Measurements from ENCODE around the gene PER2. TPM values are rescaled to one million over a fixed set of nuclear protein-coding genes. Genes with fewer than 3 reads are reported as not detected.

Gene PER2
- total RNA-seq, 2 experiments from 2014 or later: 33.8 to 38.2 TPM

DNA sequence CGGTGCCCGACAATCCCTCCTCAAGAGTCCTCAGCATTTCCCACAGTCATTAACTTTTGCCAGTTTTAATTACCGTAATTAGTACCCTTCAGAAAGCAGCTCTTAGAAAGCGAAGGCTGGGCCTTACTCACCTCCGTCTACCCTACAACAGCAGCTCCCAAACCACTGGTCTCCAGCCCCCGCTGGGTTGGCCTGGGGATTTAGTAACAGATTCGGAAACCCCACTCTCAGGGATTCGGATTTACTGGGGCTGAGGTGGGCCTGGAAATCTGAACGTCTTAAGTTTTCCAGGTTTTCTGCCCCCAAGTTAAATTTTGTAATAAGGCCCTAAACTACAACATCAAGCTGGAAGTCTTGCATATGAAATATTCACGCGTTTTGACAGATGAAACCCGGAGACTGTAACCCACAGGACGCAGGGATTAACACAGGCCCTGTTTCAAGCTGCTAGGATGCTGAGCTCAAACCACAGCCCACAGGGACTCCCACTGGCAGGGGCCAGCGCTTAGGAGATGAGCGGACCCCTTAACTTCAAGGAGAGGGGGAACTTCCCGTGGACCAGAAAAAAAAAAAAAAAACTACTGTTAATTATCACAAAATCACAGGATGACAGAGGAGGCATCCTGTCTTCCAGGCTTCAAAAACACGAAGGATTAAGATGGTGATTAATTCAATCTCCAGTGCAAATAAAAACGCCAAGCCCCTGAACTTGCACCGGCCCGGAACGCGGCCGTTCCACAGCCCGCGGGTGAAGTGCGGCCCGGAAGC is 85.9 kb downstream of the PER2 start:
- Mint-ChIP-seq H3K36me3 (ENCODE audit: low read depth) (peaks cover 16% of the 10 kb centered on the region), H3K4me1 (ENCODE audit: low read depth) (peaks cover 48% of the 10 kb centered on the region), H3K9me3 (no peaks in the 10 kb centered on the region), H3K27me3 (no peaks in the 10 kb centered on the region), H3K4me3 (peak overlapping the region; percentile 95), H3K27ac (peak overlapping the region; percentile 91)
- CTCF ChIA-PET: interaction anchor here (0.7 to 1.5 kb wide), 4 partner anchors 12 to 398 kb away, joined by 3 to 4 read pairs (median 3); no protein-coding TSS in a partner anchor
- no peak for ATAC-seq (ENCODE audit: poor library complexity)
- Histone ChIP-seq H3K27me3 (ENCODE audit: control insufficient read depth in 1 of 2, insufficient read depth in 2 of 2, low read length in 2 of 2) (no peaks in the 10 kb centered on the region), H3K4me3 (ENCODE audit: low read length) (peak overlapping the region; percentile 70), H3K27ac (ENCODE audit: low read depth in 1 of 2, low read length in 2 of 2) (peak overlapping the region; percentile 12 to 42), H3K4me1 (ENCODE audit: insufficient read depth, low read length) (peaks cover 40% of the 10 kb centered on the region), H3K9me3 (ENCODE audit: control insufficient read depth in 1 of 2, insufficient read depth in 1 of 2, low read length in 2 of 2) (no peaks in the 10 kb centered on the region), H3K36me3 (ENCODE audit: insufficient read depth, low read length) (no peaks in the 10 kb centered on the region)
- POLR2A ChIA-PET: interaction anchor here (1.0 to 2.6 kb wide), 4 partner anchors 29 to 234 kb away, joined by 3 to 18 read pairs (median 4); no protein-coding TSS in a partner anchor
- TF ChIP-seq, protein P1, sequence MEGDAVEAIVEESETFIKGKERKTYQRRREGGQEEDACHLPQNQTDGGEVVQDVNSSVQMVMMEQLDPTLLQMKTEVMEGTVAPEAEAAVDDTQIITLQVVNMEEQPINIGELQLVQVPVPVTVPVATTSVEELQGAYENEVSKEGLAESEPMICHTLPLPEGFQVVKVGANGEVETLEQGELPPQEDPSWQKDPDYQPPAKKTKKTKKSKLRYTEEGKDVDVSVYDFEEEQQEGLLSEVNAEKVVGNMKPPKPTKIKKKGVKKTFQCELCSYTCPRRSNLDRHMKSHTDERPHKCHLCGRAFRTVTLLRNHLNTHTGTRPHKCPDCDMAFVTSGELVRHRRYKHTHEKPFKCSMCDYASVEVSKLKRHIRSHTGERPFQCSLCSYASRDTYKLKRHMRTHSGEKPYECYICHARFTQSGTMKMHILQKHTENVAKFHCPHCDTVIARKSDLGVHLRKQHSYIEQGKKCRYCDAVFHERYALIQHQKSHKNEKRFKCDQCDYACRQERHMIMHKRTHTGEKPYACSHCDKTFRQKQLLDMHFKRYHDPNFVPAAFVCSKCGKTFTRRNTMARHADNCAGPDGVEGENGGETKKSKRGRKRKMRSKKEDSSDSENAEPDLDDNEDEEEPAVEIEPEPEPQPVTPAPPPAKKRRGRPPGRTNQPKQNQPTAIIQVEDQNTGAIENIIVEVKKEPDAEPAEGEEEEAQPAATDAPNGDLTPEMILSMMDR (IDR thresholded peaks at IDR 0.05): no peak
- DNase-seq: peak in 5 of 14 experiments; percentile 8 to 53 (median 27)
- intact Hi-C loops (cut with DNase I, micrococcal nuclease): loop anchor here (1.0 to 10.0 kb wide), 6 partner anchors 28 to 508 kb away; partner anchors contain the start of genes ASB1 (in 1 of the 2), PER2 (in 1 of the 2), SCLY (in 1 of the 2) and UBE2F (in 1 of the 2)

Other genes starting within 250 kb of the PER2 start
- 1 to 10 TPM; 8.9 to 9.6 TPM for gene SCLY, start 227.6 kb downstream of the PER2 start, total RNA-seq
- gene ESPNL, start 188.3 kb downstream of the PER2 start, total RNA-seq: not detected
- not detected for gene KLHL30, start 149.9 kb downstream of the PER2 start, total RNA-seq
- not detected for gene ERFE, start 129.6 kb downstream of the PER2 start, total RNA-seq
- 100 to 1,000 TPM; 133 to 143 TPM for gene ILKAP, start 84.9 kb downstream of the PER2 start, total RNA-seq
- gene HES6, start 48.6 kb downstream of the PER2 start, total RNA-seq: 1 to 10 TPM; 1.5 to 1.9 TPM
- 1 to 10 TPM; 5.1 to 6.9 TPM for gene TRAF3IP1, start 31.9 kb upstream of the PER2 start, total RNA-seq
- 10 to 100 TPM; 14.3 to 19.6 TPM for gene ASB1, start 138.3 kb upstream of the PER2 start, total RNA-seq

Data from CD4-positive, alpha-beta T cell (primary cell).